Thyroid gland (tissue), 4 donors: Measurements from ENCODE around the gene SLC49A4.

Experiments
- POLR2A ChIP-seq, 2 donors: fragments of 450-650 bp; IDR thresholded peaks; one replicate each; pipeline ENCODE4 v1.6.1; 2017; ENCODE audit warnings: antibody characterized with exemption in 2 of 2, mild to moderate bottlenecking in 2 of 2, moderate library complexity in 1 of 2
- TF ChIP-seq, protein P1 (sequence below), 6 experiments: fragments of 200-600 bp in 3 of 6; fragments of 450-650 bp in 3 of 6; sonication (generic) in 3 of 6; IDR thresholded peaks; one replicate each; pipeline ENCODE4 v1.5.1; 2016 to 2019; ENCODE audit warnings: antibody characterized with exemption in 6 of 6, mild to moderate bottlenecking in 2 of 6, inconsistent platforms in 1 of 6, moderate library complexity in 1 of 6

DNA sequence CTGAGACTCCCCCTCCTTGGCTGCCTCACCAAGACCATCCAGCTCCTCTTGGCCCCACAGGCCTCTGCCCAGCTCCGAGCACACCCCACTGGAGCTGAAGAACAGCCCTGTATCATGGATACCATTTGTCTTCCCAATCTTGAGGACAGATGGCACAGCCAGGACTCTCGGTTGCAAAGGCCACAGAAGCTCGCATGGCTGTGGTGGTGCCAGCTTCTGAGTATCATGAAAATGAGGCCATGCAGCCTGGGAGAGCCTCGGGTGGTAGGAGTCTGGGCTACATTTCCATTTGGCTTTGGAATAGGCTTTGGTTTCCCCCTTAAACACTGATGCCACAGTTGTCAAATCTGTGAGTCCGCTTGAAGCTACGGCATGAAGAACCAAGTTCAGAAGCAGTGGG, 126.1 kb downstream of the SLC49A4 start:
- TF ChIP-seq, protein P1, sequence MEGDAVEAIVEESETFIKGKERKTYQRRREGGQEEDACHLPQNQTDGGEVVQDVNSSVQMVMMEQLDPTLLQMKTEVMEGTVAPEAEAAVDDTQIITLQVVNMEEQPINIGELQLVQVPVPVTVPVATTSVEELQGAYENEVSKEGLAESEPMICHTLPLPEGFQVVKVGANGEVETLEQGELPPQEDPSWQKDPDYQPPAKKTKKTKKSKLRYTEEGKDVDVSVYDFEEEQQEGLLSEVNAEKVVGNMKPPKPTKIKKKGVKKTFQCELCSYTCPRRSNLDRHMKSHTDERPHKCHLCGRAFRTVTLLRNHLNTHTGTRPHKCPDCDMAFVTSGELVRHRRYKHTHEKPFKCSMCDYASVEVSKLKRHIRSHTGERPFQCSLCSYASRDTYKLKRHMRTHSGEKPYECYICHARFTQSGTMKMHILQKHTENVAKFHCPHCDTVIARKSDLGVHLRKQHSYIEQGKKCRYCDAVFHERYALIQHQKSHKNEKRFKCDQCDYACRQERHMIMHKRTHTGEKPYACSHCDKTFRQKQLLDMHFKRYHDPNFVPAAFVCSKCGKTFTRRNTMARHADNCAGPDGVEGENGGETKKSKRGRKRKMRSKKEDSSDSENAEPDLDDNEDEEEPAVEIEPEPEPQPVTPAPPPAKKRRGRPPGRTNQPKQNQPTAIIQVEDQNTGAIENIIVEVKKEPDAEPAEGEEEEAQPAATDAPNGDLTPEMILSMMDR (IDR thresholded peaks at IDR 0.05) = no peak
- no peak for TF ChIP-seq POLR2A (IDR thresholded peaks at IDR 0.05)
